Endothelial cell of umbilical vein (primary cell): Measurements from ENCODE around the gene ULBP2. TPM values are rescaled to one million over a fixed set of nuclear protein-coding genes. Genes with fewer than 3 reads are reported as not detected.

Experiments used
- BruUV-seq: library from RNA; stranded (reverse); fragments of 400-500 nt; replicated peaks from 2 replicates; lab custom pipeline; 2021; lab: Mats Ljungman, UMichigan
- CTCF ChIA-PET: fragments of 300-600, 350-600 bp; sonication (Branson Sonifier 250); formaldehyde crosslinking; loops from one replicate; lab custom pipeline; 2021; ENCODE audit warnings: antibody characterized with exemption, inconsistent platforms; lab: Charles Lee
- POLR2A ChIA-PET: fragments of 300-600, 350-600 bp; sonication (Branson Sonifier 250); formaldehyde crosslinking; loops from one replicate; lab custom pipeline; 2021; ENCODE audit warnings: antibody characterized with exemption, inconsistent platforms; lab: Charles Lee
- DNase-seq: peaks from one replicate; pipeline ENCODE4 v3.0.0-alpha.2; 2011; ENCODE audit warnings: low read depth, low spot score
- FAIRE-seq: peaks from 2 replicates; lab custom pipeline; 2011; peaks lifted over from hg19 to GRCh38; lab: Jason Lieb, UNC
- H2AFZ ChIP-seq: 2 replicates; pipeline ENCODE4 v1.6.0; 2012; ENCODE audit warnings: low read depth, low read length, control low read depth, inconsistent platforms
- H3K27ac ChIP-seq: 2 replicates; pipeline ENCODE4 v1.5.1; 2011; ENCODE audit warnings: low read depth, mild to moderate bottlenecking, control low read depth, low read length, moderate library complexity; ENCODE audit not compliant: insufficient read depth
- H3K27me3 ChIP-seq, 2 experiments: 2 replicates each; pipeline versions ENCODE4 v1.6.0 to v1.6.1; 2011; ENCODE audit warnings: low read length in 2 of 2, mixed read lengths in 1 of 2; ENCODE audit not compliant: control insufficient read depth in 2 of 2, insufficient read depth in 2 of 2
- H3K36me3 ChIP-seq, 2 experiments: 2 replicates in 1 of 2; 3 replicates in 1 of 2; pipeline ENCODE4 v1.5.1; 2011; ENCODE audit warnings: low read length in 2 of 2, mild to moderate bottlenecking in 1 of 2, moderate library complexity in 1 of 2; ENCODE audit not compliant: control insufficient read depth in 2 of 2, insufficient read depth in 2 of 2; ENCODE audit errors: extremely low read depth in 1 of 2
- H3K4me1 ChIP-seq: 3 replicates; pipeline ENCODE4 v1.5.1; 2011; ENCODE audit warnings: mild to moderate bottlenecking, low read length; ENCODE audit not compliant: control insufficient read depth, insufficient read depth; ENCODE audit errors: extremely low read depth
- H3K4me2 ChIP-seq: 2 replicates; pipeline ENCODE4 v1.6.1; 2011; ENCODE audit warnings: low read length, control low read depth, mixed read lengths; ENCODE audit not compliant: insufficient read depth
- H3K4me3 ChIP-seq, 3 experiments: fragments of 200-600 bp in 1 of 3; sonication (generic), shearing (Covaris generic) in 1 of 3; replicated peaks in 1 of 3; 2 replicates each; pipeline ENCODE4 v1.5.1; 2011 to 2016; ENCODE audit warnings: control low read depth in 3 of 3, low read length in 3 of 3, mild to moderate bottlenecking in 2 of 3, inconsistent platforms in 1 of 3, low read depth in 1 of 3, moderate library complexity in 1 of 3; ENCODE audit not compliant: insufficient read depth in 1 of 3
- H3K79me2 ChIP-seq: 2 replicates; pipeline ENCODE4 v1.6.0; 2012; ENCODE audit warnings: low read length, inconsistent platforms; ENCODE audit not compliant: control insufficient read depth, insufficient read depth
- H3K9ac ChIP-seq: replicated peaks from 2 replicates; pipeline ENCODE3; 2011; ENCODE audit warnings: low read length, control low read depth; ENCODE audit not compliant: insufficient read depth; ENCODE audit errors: extremely low read depth
- H3K9me1 ChIP-seq: replicated peaks from 3 replicates; pipeline ENCODE4 v1.6.0; 2011; ENCODE audit warnings: mild to moderate bottlenecking, low read length; ENCODE audit not compliant: control insufficient read depth, insufficient read depth; ENCODE audit errors: extremely low read depth
- H3K9me3 ChIP-seq: replicated peaks from 2 replicates; pipeline ENCODE4 v1.5.1; 2012; ENCODE audit warnings: low read length, inconsistent platforms; ENCODE audit not compliant: control insufficient read depth, insufficient read depth
- H4K20me1 ChIP-seq: replicated peaks from 2 replicates; pipeline ENCODE3; 2011; ENCODE audit warnings: mild to moderate bottlenecking, low read length; ENCODE audit not compliant: control insufficient read depth, insufficient read depth; ENCODE audit errors: extremely low read depth
- CTCF ChIP-seq, 2 donors: IDR thresholded peaks; 1 replicate in 1 of 2; 2 replicates in 1 of 2; pipeline ENCODE4 v1.5.1; 2011; ENCODE audit warnings: low read length in 2 of 2, mild to moderate bottlenecking in 2 of 2, moderate library complexity in 2 of 2, control low read depth in 1 of 2, inconsistent platforms in 1 of 2, low read depth in 1 of 2; ENCODE audit not compliant: insufficient read depth in 1 of 2; ENCODE audit errors: extremely low read depth in 1 of 2
- EZH2 ChIP-seq: IDR thresholded peaks from 2 replicates; pipeline ENCODE4 v1.6.1; 2012; ENCODE audit warnings: borderline replicate concordance, low read depth, mild to moderate bottlenecking, moderate library complexity, low read length, inconsistent platforms; ENCODE audit not compliant: severe bottlenecking
- FOS ChIP-seq: IDR thresholded peaks from 2 replicates; pipeline ENCODE4 v1.6.1; 2011; ENCODE audit warnings: mild to moderate bottlenecking, low read length, moderate library complexity, borderline replicate concordance; ENCODE audit not compliant: insufficient read depth
- GATA2 ChIP-seq: IDR thresholded peaks from 2 replicates; pipeline ENCODE4 v1.7.0; 2011; ENCODE audit warnings: low read depth, mild to moderate bottlenecking, moderate library complexity, mixed read lengths, low read length; ENCODE audit not compliant: insufficient read length, insufficient read depth
- JUN ChIP-seq: IDR thresholded peaks from 2 replicates; pipeline ENCODE4 v1.6.1; 2011; ENCODE audit warnings: borderline replicate concordance, low read depth; ENCODE audit not compliant: insufficient read length, insufficient read depth
- MAX ChIP-seq: IDR thresholded peaks from 2 replicates; pipeline ENCODE4 v1.6.1; 2011; ENCODE audit not compliant: insufficient read depth, insufficient read length
- MYC ChIP-seq: IDR thresholded peaks from one replicate; pipeline ENCODE4 v1.6.1; 2011; ENCODE audit warnings: mild to moderate bottlenecking, low read depth, low read length
- POLR2A ChIP-seq: IDR thresholded peaks from 2 replicates; pipeline ENCODE4 v1.6.1; 2012; ENCODE audit warnings: low read depth, mild to moderate bottlenecking, control low read depth, low read length
- POLR2AphosphoS5 ChIP-seq: IDR thresholded peaks from 2 replicates; pipeline ENCODE4 v1.6.1; 2012; ENCODE audit warnings: low read depth, mild to moderate bottlenecking, control low read depth, low read length, moderate library complexity; ENCODE audit not compliant: insufficient read depth
- dilution Hi-C: fragments of 300-500 bp; cut with MboI; formaldehyde crosslinking; loops from one replicate; pipeline ENCODE4 v1.15.0; 2019; ENCODE audit warnings: low sequenced_read_pairs; ENCODE audit not compliant: extremely low pct_ligation_motif_present
- intact Hi-C: fragments of 100-400 bp; cut with micrococcal nuclease; formaldehyde crosslinking; loops from one replicate; pipeline ENCODE4 v1.10.0; 2022
- polyA plus RNA-seq, 4 experiments: library from polyadenylated mRNA; depleted of rRNA in 3 of 4; stranded (reverse) in 3 of 4; unstranded in 1 of 4; fragments of >200 nt; gene quantifications; 2 replicates each; pipeline versions ENCODE4 v1.2.1 to v1.2.3, GENCODE V29; 2011 to 2012; ENCODE audit warnings: missing spikeins in 1 of 4
- total RNA-seq: library from RNA; stranded (reverse); gene quantifications from 2 replicates; pipeline ENCODE4 v1.2.3, GENCODE V29; 2021

The ULBP2 gene
- total and polyA plus RNA-seq, 2 donors (not counting 3 experiments of a cell fraction or from before 2014, with no cell fraction given): 7.0 to 22.8 TPM

- ChIA-PET CTCF (interaction anchor here (0.8 to 1.3 kb wide), 2 partner anchors 68 to 212 kb away, joined by 3 read pairs; no protein-coding TSS in a partner anchor), POLR2A (no interaction called here)
- DNase-seq (no peak), FAIRE-seq (no peak)
- Histone ChIP-seq H3K36me3 (peaks cover 0 to 3% of the 10 kb centered on the region in 2 experiments), H3K4me3 (no peak overlapping the region), H3K79me2 (no peaks in the 10 kb centered on the region), H3K27ac (no peak overlapping the region), H3K9me3 (no peaks in the 10 kb centered on the region), H3K27me3 (peaks cover 22 to 28% of the 10 kb centered on the region in 2 experiments), H3K4me1 (no peaks in the 10 kb centered on the region), H2AFZ (no peak overlapping the region), H3K4me2 (no peak overlapping the region), H3K9me1 (no peaks in the 10 kb centered on the region), H4K20me1 (no peaks in the 10 kb centered on the region), H3K9ac (no peak overlapping the region)
- BruUV-seq: no TSS peak
- dilution Hi-C loops (no loop called here), intact Hi-C loops (no loop called here)
- no peak for TF ChIP-seq CTCF (IDR thresholded peaks at IDR 0.05; ENCODE audit: extremely low read depth in 1 of 2, insufficient read depth in 1 of 2, low read depth in 1 of 2, low read length in 2 of 2)
- no peak for TF ChIP-seq POLR2AphosphoS5
- TF ChIP-seq GATA2: no peak
- no peak for TF ChIP-seq EZH2
- TF ChIP-seq MAX: no peak
- no peak for TF ChIP-seq MYC
- no peak for TF ChIP-seq JUN
- TF ChIP-seq POLR2A: no peak
- no peak for TF ChIP-seq FOS
Measured at GRCh38 chr6:149948616-149949015, 6.8 kb downstream of the ULBP2 start.
